NCI-H510A (cell line): ENCODE measurements around the gene CENPX.
"Not testable (repeated sequence)": the region's sequence is repeated elsewhere in the genome, so short reads cannot be mapped to it uniquely, and the experiment has no call there.

ENCODE experiments used
- DNase-seq: peaks from one replicate; lab custom pipeline; 2025; lab: John Stamatoyannopoulos, UW

CENPX gene

GRCh38 chr17:81998691-81999438 lies 23.8 kb downstream of the CENPX start:
- DNase-seq, result no peak

GRCh38 chr17:81998212-81998611 lies 24.5 kb downstream of the CENPX start:
- DNase-seq, result no peak

GRCh38 chr17:81996757-81997441 lies 25.8 kb downstream of the CENPX start:
- DNase-seq, result no peak

GRCh38 chr17:81996232-81996756 lies 26.4 kb downstream of the CENPX start:
- DNase-seq, result no peak

GRCh38 chr17:81995463-81996231 lies 27.0 kb downstream of the CENPX start:
- no peak for DNase-seq

GRCh38 chr17:81994593-81995462 lies 27.9 kb downstream of the CENPX start:
- DNase-seq, result no peak

GRCh38 chr17:81993729-81994592 lies 28.7 kb downstream of the CENPX start:
- DNase-seq, result no peak

- DNase-seq, result peak; percentile 7
Observed at GRCh38 chr17:81992306-81993102, 30.2 kb downstream of the CENPX start.

- peak; percentile 91 for DNase-seq
Observed at GRCh38 chr17:81991684-81992305, 30.9 kb downstream of the CENPX start.

- no peak for DNase-seq
Observed at GRCh38 chr17:81990836-81991683, 31.6 kb downstream of the CENPX start.

GRCh38 chr17:81987161-81987770 lies 35.4 kb downstream of the CENPX start:
- no peak for DNase-seq

- no peak for DNase-seq
Observed at GRCh38 chr17:81986606-81987005, 36.1 kb downstream of the CENPX start.

- DNase-seq, result no peak
Observed at GRCh38 chr17:81984773-81985410, 37.8 kb downstream of the CENPX start.

GRCh38 chr17:81983639-81984373 lies 38.9 kb downstream of the CENPX start:
- no peak for DNase-seq

- no peak for DNase-seq
Observed at GRCh38 chr17:81983011-81983638, 39.6 kb downstream of the CENPX start.

- not testable (repeated sequence) for DNase-seq
Observed at GRCh38 chr17:81981511-81981910, 41.2 kb downstream of the CENPX start.
